PFSK-1 (cell line): Measurements from ENCODE around the gene TRAF1.
A peak's percentile ranks its signal among the peaks of the same experiment; 100 is the strongest.

Source experiments
- FOXP2 ChIP-seq: optimal IDR thresholded peaks from 2 replicates; pipeline ENCODE3; 2011; ENCODE audit warnings: borderline replicate concordance, control low read depth, inconsistent platforms; ENCODE audit not compliant: insufficient read depth; ENCODE audit errors: extremely low read length, extremely low read depth
- POLR2AphosphoS5 ChIP-seq: IDR thresholded peaks from 2 replicates; pipeline ENCODE4 v1.6.1; 2012; ENCODE audit warnings: low read depth, mild to moderate bottlenecking, control low read depth, low read length, moderate library complexity
- REST ChIP-seq, 2 experiments: IDR thresholded peaks; 2 replicates each; pipeline versions ENCODE4 v1.6.1 to v1.8.0; 2011 to 2012; ENCODE audit warnings: low read depth in 2 of 2, low read length in 2 of 2, control low read depth in 1 of 2, inconsistent platforms in 1 of 2, mild to moderate bottlenecking in 1 of 2, moderate library complexity in 1 of 2; ENCODE audit not compliant: insufficient read depth in 1 of 2
- SIN3A ChIP-seq: IDR thresholded peaks from 2 replicates; pipeline ENCODE4 v1.6.1; 2012; ENCODE audit warnings: mild to moderate bottlenecking, low read length, moderate library complexity, borderline replicate concordance; ENCODE audit not compliant: insufficient read depth
- TAF1 ChIP-seq: IDR thresholded peaks from 2 replicates; pipeline ENCODE4 v1.6.1; 2012; ENCODE audit warnings: low read length, control low read depth, borderline replicate concordance; ENCODE audit not compliant: insufficient read depth

The TRAF1 gene

DNA sequence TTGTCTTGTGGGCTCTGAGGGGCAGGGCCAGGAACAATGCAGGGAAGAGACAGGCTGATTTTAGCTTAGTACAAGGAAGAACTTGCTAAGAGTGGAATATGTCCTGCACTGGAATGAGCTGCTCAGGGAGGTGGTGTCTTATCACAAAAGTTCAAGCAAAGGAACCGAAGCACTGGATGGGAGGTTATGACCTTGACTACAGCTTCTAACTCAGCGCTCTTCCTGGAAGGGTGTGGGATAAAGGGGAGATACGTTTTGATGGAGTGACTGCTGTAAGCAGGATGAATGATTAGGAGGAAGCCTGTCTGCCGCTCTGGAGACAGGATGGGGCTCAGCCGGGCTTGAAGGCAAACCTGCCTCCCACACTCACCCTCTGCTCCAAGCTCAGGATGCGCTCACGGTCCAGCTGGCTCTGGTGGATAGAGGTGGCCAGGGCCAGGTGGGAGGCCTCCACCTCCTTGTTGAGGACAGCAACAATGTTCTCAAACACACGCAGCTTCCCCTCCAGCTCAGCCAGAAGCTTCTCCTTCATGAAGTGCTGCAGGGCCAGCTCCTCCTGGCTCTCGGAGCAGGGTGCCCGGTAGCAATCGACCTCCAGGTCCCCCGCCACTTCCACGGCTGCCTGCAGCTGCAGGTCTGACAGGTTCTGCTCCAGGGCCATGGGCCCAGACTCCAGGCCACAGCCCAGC, 13.5 kb downstream of the TRAF1 start:
- no peak for TF ChIP-seq SIN3A
- peak; percentile 12 for TF ChIP-seq FOXP2

DNA sequence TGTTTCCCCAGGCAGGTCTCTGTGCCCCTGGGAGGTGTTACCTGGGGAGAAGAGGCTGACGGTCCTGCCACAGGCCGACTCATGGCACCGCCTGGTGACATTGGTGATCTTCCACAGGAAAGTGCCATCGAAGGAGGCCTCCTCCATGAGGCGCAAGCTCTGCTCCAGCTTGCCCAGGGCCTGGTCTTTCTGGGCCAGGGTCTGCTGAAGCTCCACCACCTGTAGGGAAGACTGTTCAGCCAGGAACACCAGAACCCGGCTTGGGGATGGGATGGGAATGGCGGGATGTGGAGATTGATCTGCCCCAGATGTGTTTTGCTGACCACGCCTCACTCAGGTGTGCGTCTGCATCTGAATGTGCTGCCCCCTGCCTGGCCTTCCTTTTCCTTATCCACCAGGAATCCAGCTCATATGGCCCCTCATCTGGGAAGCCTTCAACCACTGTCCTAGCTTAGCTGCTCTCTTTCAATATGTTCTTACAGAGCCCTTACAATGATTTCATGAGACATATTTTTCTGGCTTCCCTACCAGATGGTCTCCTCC, 15.2 kb downstream of the TRAF1 start:
- TF ChIP-seq FOXP2 (no peak), SIN3A (no peak), TAF1 (no peak), POLR2AphosphoS5 (no peak), REST (IDR thresholded peaks at IDR 0.05; ENCODE audit: insufficient read depth in 1 of 2, low read depth in 2 of 2, low read length in 2 of 2) (no peak)

- no peak for TF ChIP-seq POLR2AphosphoS5
- TF ChIP-seq SIN3A = no peak
- TF ChIP-seq TAF1 = no peak
- TF ChIP-seq FOXP2 = no peak
- no peak for TF ChIP-seq REST (IDR thresholded peaks at IDR 0.05; ENCODE audit: insufficient read depth in 1 of 2, low read depth in 2 of 2, low read length in 2 of 2)
These were observed 16.0 kb downstream of the TRAF1 start for GRCh38 chr9:120910643-120911042.

DNA sequence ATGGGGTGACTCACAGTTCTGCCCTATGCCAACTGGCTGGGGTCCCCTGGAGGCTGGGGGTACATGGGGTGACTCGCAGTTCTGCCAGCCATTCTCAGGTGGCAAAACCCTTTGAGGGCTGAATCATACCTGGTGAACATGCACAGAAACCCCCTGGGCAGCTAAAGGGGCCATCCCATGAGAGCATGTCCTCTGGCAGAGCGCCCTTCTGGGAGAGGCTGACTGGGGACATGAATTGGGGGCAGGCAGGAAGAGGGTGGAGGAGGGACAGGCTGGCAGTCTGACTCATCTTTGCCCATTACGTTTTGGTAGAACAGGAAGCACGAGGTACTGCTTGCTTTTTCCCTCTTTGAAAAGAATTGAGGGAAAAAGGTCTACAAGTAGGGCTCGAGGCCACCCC, 16.7 kb downstream of the TRAF1 start:
- TF ChIP-seq TAF1 = no peak
- TF ChIP-seq SIN3A = no peak
- TF ChIP-seq REST (IDR thresholded peaks at IDR 0.05; ENCODE audit: insufficient read depth in 1 of 2, low read depth in 2 of 2, low read length in 2 of 2) = no peak
- no peak for TF ChIP-seq FOXP2
- TF ChIP-seq POLR2AphosphoS5 = no peak

DNA sequence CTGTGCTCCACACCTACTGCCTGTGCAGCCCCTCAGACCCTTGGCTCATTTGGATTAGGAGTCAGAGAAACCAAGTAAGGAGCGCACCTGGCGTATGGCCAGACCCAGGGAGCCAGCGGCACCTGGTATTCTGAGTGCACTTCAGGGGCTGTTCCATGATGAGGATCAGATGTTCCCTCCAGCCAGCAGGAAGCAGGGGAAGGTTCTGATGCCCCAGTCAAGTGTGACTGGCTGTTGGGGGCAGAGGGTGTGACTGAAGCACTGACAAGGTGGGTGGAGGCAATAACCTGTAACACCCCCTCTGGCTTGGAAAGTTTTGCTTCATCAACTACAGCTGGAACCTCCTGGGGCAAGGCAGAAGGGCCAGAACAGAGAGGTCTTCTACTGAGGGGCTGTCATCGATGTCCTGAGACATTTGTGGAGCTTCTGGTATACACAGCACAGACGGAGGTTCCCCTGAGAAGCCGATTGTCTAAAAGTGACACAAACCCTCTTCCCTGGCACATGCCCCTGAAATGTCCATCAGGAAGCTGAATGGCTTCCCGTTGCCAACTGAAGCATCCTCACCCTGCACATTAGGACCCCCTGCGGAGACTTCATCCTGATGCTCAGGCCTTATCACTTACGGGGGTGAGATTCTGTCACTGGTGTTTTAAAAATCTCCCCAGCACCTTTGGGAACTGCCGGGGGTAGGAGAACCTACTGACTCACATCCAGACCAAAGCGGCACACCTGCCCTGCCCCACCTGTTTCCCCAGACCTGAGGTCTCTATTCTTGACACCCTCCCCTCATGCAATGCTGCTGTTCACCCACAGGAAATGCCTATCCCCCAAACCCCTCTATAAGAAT, 21.1 kb downstream of the TRAF1 start:
- TF ChIP-seq POLR2AphosphoS5 = no peak
- TF ChIP-seq SIN3A = no peak
- no peak for TF ChIP-seq TAF1
- TF ChIP-seq REST (IDR thresholded peaks at IDR 0.05; ENCODE audit: insufficient read depth in 1 of 2, low read depth in 2 of 2, low read length in 2 of 2) = no peak
- TF ChIP-seq FOXP2 = no peak
